Colonic mucosa (tissue), 4 donors: ENCODE measurements around the gene EVI2B. TPM values are rescaled to one million over a fixed set of nuclear protein-coding genes. Genes with fewer than 3 reads are reported as not detected.

Source experiments
- DNase-seq: peaks from one replicate; pipeline ENCODE4 v3.0.0-alpha.2; 2020
- H3K27ac ChIP-seq: fragments of 200-600 bp; one replicate; pipeline ENCODE4 v1.8.0; 2021
- H3K27me3 ChIP-seq: fragments of 200-600 bp; one replicate; pipeline ENCODE4 v1.8.0; 2021
- H3K36me3 ChIP-seq: fragments of 200-600 bp; one replicate; pipeline ENCODE4 v1.8.0; 2021
- H3K4me1 ChIP-seq: fragments of 200-600 bp; one replicate; pipeline ENCODE4 v1.8.0; 2021; ENCODE audit warnings: mild to moderate bottlenecking
- H3K4me3 ChIP-seq: fragments of 200-600 bp; one replicate; pipeline ENCODE4 v1.8.0; 2021
- H3K9ac ChIP-seq, 2 donors: one replicate each; pipeline ENCODE4 v1.7.0; 2013; ENCODE audit warnings: control low read depth in 2 of 2, low read depth in 2 of 2, low read length in 2 of 2
- H3K9me3 ChIP-seq: fragments of 200-600 bp; one replicate; pipeline ENCODE4 v1.8.0; 2021
- intact Hi-C: fragments of 100-400 bp; cut with DNase I; formaldehyde crosslinking; loops from one replicate; pipeline ENCODE4 v1.14.1; 2022
- total RNA-seq, 2 donors: library from RNA; stranded (reverse); fragmentation: NEBNext Ultra II Directional in 1 of 2; extraction: Animal tissue kit (Norgen Biotek cat#: 25700) in 1 of 2; gene quantifications; one replicate each; pipeline ENCODE4 v1.2.1, GENCODE V29; 2021
- TF ChIP-seq, protein P1 (sequence below): fragments of 200-600 bp; IDR thresholded peaks from one replicate; pipeline ENCODE4 v1.8.0; 2022; ENCODE audit warnings: antibody characterized with exemption, mild to moderate bottlenecking
- donor health status: healthy.
- donor health status: DM: no; HTN: no; CAD: no.
- donor health status: DM: no; HTN: no; CAD: no.

EVI2B gene
- total RNA-seq, 2 donors from 2014 or later, result 2.2 to 8.5 TPM

GRCh38 chr17:31309556-31309955 lies 4.3 kb downstream of the EVI2B start:
- TF ChIP-seq, protein P1, sequence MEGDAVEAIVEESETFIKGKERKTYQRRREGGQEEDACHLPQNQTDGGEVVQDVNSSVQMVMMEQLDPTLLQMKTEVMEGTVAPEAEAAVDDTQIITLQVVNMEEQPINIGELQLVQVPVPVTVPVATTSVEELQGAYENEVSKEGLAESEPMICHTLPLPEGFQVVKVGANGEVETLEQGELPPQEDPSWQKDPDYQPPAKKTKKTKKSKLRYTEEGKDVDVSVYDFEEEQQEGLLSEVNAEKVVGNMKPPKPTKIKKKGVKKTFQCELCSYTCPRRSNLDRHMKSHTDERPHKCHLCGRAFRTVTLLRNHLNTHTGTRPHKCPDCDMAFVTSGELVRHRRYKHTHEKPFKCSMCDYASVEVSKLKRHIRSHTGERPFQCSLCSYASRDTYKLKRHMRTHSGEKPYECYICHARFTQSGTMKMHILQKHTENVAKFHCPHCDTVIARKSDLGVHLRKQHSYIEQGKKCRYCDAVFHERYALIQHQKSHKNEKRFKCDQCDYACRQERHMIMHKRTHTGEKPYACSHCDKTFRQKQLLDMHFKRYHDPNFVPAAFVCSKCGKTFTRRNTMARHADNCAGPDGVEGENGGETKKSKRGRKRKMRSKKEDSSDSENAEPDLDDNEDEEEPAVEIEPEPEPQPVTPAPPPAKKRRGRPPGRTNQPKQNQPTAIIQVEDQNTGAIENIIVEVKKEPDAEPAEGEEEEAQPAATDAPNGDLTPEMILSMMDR, result no peak
- Histone ChIP-seq H3K9ac (peak overlapping the region in 1 of 2 donors; percentile 3), H3K27me3 (no peaks in the 10 kb centered on the region), H3K4me1 (no peaks in the 10 kb centered on the region), H3K4me3 (peak overlapping the region; percentile 2), H3K9me3 (no peaks in the 10 kb centered on the region), H3K27ac (peak overlapping the region; percentile 53), H3K36me3 (no peaks in the 10 kb centered on the region)
- intact Hi-C loops, result no loop called here
- DNase-seq, result no peak

- peak overlapping the region; percentile 53 for H3K27ac ChIP-seq
- peak overlapping the region in 1 of 2 donors; percentile 58 for H3K9ac ChIP-seq
- intact Hi-C loops, result no loop called here
- no peaks in the 10 kb centered on the region for H3K36me3 ChIP-seq
- TF ChIP-seq, protein P1, result no peak
- no peak overlapping the region for H3K4me3 ChIP-seq
- no peaks in the 10 kb centered on the region for H3K9me3 ChIP-seq
- H3K4me1 ChIP-seq, result no peaks in the 10 kb centered on the region
- DNase-seq, result no peak
- no peaks in the 10 kb centered on the region for H3K27me3 ChIP-seq
Observed at GRCh38 chr17:31308372-31309334, 5.2 kb downstream of the EVI2B start.

DNA sequence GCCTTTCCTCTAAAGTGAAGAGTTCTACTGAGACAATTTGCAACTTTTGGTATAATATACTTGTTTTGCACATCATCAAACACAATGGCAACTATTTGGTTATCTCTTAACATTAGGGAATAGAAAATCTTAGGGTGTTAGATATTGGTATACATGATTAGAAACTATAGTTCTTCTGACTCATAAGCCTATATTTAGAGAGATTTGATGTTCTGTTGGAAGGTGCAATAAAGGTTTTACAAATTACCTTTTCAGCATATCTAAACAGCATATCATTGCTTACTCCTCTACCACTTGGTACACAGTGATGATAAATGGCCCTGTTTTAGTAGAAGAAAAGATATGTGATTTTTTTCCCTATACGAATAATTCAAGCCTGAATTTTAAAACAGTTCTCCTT lies 6.2 kb downstream of the EVI2B start:
- intact Hi-C loops, result no loop called here
- DNase-seq, result no peak
- H3K27me3 ChIP-seq, result no peaks in the 10 kb centered on the region
- no peak overlapping the region for H3K4me3 ChIP-seq
- no peaks in the 10 kb centered on the region for H3K9me3 ChIP-seq
- no peaks in the 10 kb centered on the region for H3K4me1 ChIP-seq
- H3K36me3 ChIP-seq, result no peaks in the 10 kb centered on the region
- TF ChIP-seq, protein P1, result no peak
- H3K27ac ChIP-seq, result no peak overlapping the region
- no peak overlapping the region for H3K9ac ChIP-seq

- DNase-seq, result no peak
- no peaks in the 10 kb centered on the region for H3K36me3 ChIP-seq
- TF ChIP-seq, protein P1, result no peak
- no peak overlapping the region for H3K9ac ChIP-seq
- intact Hi-C loops, result no loop called here
- no peak overlapping the region for H3K4me3 ChIP-seq
- no peaks in the 10 kb centered on the region for H3K27me3 ChIP-seq
- H3K27ac ChIP-seq, result no peak overlapping the region
- H3K4me1 ChIP-seq, result no peaks in the 10 kb centered on the region
- H3K9me3 ChIP-seq, result no peaks in the 10 kb centered on the region
Observed at GRCh38 chr17:31299624-31300023, 14.2 kb downstream of the EVI2B start.

- intact Hi-C loops, result no loop called here
Observed at GRCh38 chr17:31297090-31297489, 16.8 kb downstream of the EVI2B start, which contains the start of gene OMG. Gene OMG (minus strand): TSS chr17:31297239. CDS start chr17:31296331, 908 bp downstream.

More at GRCh38 chr17:31297090-31297489, 16.8 kb downstream of the EVI2B start, which contains the start of gene OMG:
- Histone ChIP-seq H3K27ac (no peak within 1 kb of the TSS), H3K27me3 (no peaks in the 10 kb centered on the region), H3K9ac (no peak within 1 kb of the TSS), H3K9me3 (no peaks in the 10 kb centered on the region), H3K4me3 (no peak within 1 kb of the TSS), H3K36me3 (no peaks in the 10 kb centered on the region), H3K4me1 (no peaks in the 10 kb centered on the region)
- DNase-seq, result no peak
- TF ChIP-seq, protein P1, result no peak
